ENCODE results near the gene GSE1.
"Not testable (repeated sequence)": the region's sequence is repeated elsewhere in the genome, so short reads cannot be mapped to it uniquely, and the experiment has no call there.

Gene GSE1

GRCh38 chr16:85589688-85590505, 23.2 kb upstream of the GSE1 start:
- no peak for DNase-seq (ENCODE audit: low read depth in 3 of 3)

GRCh38 chr16:85590506-85590832, 22.7 kb upstream of the GSE1 start:
- DNase-seq (ENCODE audit: low read depth in 3 of 3) = no peak

GRCh38 chr16:85591381-85591780, 21.7 kb upstream of the GSE1 start:
- no peak for DNase-seq (ENCODE audit: low read depth in 3 of 3)

GRCh38 chr16:85592277-85592676, 20.8 kb upstream of the GSE1 start:
- DNase-seq (ENCODE audit: low read depth in 3 of 3) = not testable (repeated sequence)

- no peak for DNase-seq (ENCODE audit: low read depth in 3 of 3)
Measured at GRCh38 chr16:85592700-85593493, 20.2 kb upstream of the GSE1 start.

GRCh38 chr16:85593494-85594221, 19.5 kb upstream of the GSE1 start:
- no peak for DNase-seq (ENCODE audit: low read depth in 3 of 3)

GRCh38 chr16:85594273-85594977, 18.7 kb upstream of the GSE1 start:
- no peak for DNase-seq (ENCODE audit: low read depth in 3 of 3)

GRCh38 chr16:85594978-85595661, 18.0 kb upstream of the GSE1 start:
- no peak for DNase-seq (ENCODE audit: low read depth in 3 of 3)

- DNase-seq (ENCODE audit: low read depth in 3 of 3) = no peak
Measured at GRCh38 chr16:85595812-85596502, 17.2 kb upstream of the GSE1 start.

- DNase-seq (ENCODE audit: low read depth in 3 of 3) = no peak
Measured at GRCh38 chr16:85598141-85598540, 15.0 kb upstream of the GSE1 start.

- DNase-seq (ENCODE audit: low read depth in 3 of 3) = no peak
Measured at GRCh38 chr16:85600078-85600477, 13.0 kb upstream of the GSE1 start.

- DNase-seq (ENCODE audit: low read depth in 3 of 3) = no peak
Measured at GRCh38 chr16:85600530-85601271, 12.4 kb upstream of the GSE1 start.

GRCh38 chr16:85601272-85601639, 11.9 kb upstream of the GSE1 start:
- no peak for DNase-seq (ENCODE audit: low read depth in 3 of 3)

GRCh38 chr16:85601730-85602401, 11.3 kb upstream of the GSE1 start:
- DNase-seq (ENCODE audit: low read depth in 3 of 3) = no peak

- no peak for DNase-seq (ENCODE audit: low read depth in 3 of 3)
Measured at GRCh38 chr16:85602402-85603202, 10.5 kb upstream of the GSE1 start.

- no peak for DNase-seq (ENCODE audit: low read depth in 3 of 3)
Measured at GRCh38 chr16:85603203-85603755, 9.8 kb upstream of the GSE1 start.

GRCh38 chr16:85604145-85604705, 8.9 kb upstream of the GSE1 start:
- DNase-seq (ENCODE audit: low read depth in 3 of 3) = no peak

Measured in stimulated activated CD4-positive, alpha-beta T cell treated with anti-CD3 and anti-CD28 coated beads, TNF-alpha, amount 100 ng/mL, for 48 hours (primary cell).